GM12864 (cell line): ENCODE measurements around the gene VSIG10L2.

Source experiments
- DNase-seq: peaks from one replicate; pipeline ENCODE4 v3.0.0-alpha.2; 2011; ENCODE audit warnings: low read depth
- H3K4me3 ChIP-seq: 2 replicates; pipeline ENCODE4 v1.5.1; 2011; ENCODE audit warnings: mild to moderate bottlenecking, low read depth, low read length, control low read depth
- CTCF ChIP-seq: IDR thresholded peaks from 2 replicates; pipeline ENCODE4 v1.5.1; 2011; ENCODE audit warnings: low read depth, mild to moderate bottlenecking, moderate library complexity, low read length, control low read depth, inconsistent platforms; ENCODE audit errors: missing control alignments

VSIG10L2 gene

GRCh38 chr11:125945797-125946520 is at the start of gene VSIG10L2:
Gene VSIG10L2, plus strand, starts transcription at chr11:125946044. Its CDS starts 12 bp downstream, at chr11:125946056.
- TF ChIP-seq CTCF = no peak
- DNase-seq = no peak
- H3K4me3 ChIP-seq = no peak within 1 kb of the TSS

GRCh38 chr11:125901872-125902271 is 44.0 kb upstream of the VSIG10L2 start:
- H3K4me3 ChIP-seq = no peak overlapping the region; the same call in 1 of the 2 replicates
- TF ChIP-seq CTCF = no peak
- no peak for DNase-seq

- no peak for TF ChIP-seq CTCF
- H3K4me3 ChIP-seq = peak overlapping the region; percentile 70
- DNase-seq = no peak
Measured at GRCh38 chr11:125902277-125902926, 43.4 kb upstream of the VSIG10L2 start.

GRCh38 chr11:125902927-125903710 is 42.7 kb upstream of the VSIG10L2 start, which contains the start of gene PUS3:
Gene PUS3, minus strand, starts transcription at chr11:125903206. Its CDS starts 6,922 bp downstream, at chr11:125896284.
- DNase-seq = peak; percentile 54
- no peak for TF ChIP-seq CTCF
- peak within 1 kb of the TSS; percentile 70 for H3K4me3 ChIP-seq

GRCh38 chr11:125903711-125904659 is 41.9 kb upstream of the VSIG10L2 start, which contains the start of gene DDX25:
Gene DDX25, plus strand, starts transcription at chr11:125904508. Its CDS starts 10 bp downstream, at chr11:125904518.
- no peak for TF ChIP-seq CTCF
- no peak within 1 kb of the TSS; the same call in 1 of the 2 replicates for H3K4me3 ChIP-seq
- no peak for DNase-seq

GRCh38 chr11:125904678-125905077 is 41.2 kb upstream of the VSIG10L2 start:
- H3K4me3 ChIP-seq = no peak overlapping the region
- no peak for TF ChIP-seq CTCF
- DNase-seq = no peak
